ENCODE results near the gene GNAQ.

DNA sequence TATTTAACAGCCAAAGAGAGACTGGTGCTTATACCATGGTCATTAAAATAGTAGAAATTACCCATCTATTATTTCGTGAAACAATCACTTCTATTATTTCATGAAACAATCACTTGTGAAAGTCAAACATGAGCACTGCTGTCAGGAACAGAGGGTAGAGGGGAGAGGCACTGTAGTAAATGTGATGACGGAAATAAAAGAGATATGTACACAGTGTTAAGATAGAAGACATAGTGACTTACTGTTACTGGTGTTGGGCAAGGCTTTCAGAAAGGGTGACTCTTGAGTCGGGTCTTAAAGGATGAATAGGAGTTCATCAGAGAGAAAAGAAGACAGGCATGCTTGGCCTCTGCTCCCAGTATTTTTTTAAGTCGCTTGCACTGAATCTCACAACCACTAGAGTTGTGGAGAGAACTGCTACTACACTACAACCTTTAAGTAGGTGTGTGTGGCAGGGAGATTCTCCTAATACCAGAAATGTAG lies 220.9 kb downstream of the GNAQ start:
- TF ChIP-seq, protein P1, sequence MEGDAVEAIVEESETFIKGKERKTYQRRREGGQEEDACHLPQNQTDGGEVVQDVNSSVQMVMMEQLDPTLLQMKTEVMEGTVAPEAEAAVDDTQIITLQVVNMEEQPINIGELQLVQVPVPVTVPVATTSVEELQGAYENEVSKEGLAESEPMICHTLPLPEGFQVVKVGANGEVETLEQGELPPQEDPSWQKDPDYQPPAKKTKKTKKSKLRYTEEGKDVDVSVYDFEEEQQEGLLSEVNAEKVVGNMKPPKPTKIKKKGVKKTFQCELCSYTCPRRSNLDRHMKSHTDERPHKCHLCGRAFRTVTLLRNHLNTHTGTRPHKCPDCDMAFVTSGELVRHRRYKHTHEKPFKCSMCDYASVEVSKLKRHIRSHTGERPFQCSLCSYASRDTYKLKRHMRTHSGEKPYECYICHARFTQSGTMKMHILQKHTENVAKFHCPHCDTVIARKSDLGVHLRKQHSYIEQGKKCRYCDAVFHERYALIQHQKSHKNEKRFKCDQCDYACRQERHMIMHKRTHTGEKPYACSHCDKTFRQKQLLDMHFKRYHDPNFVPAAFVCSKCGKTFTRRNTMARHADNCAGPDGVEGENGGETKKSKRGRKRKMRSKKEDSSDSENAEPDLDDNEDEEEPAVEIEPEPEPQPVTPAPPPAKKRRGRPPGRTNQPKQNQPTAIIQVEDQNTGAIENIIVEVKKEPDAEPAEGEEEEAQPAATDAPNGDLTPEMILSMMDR (conservative IDR thresholded peaks at IDR 0.05 in 1 of 2, IDR thresholded peaks at IDR 0.05 in 1 of 2; ENCODE audit: extremely low read depth in 1 of 2, insufficient read depth in 1 of 2, low read depth in 1 of 2, low read length in 2 of 2), result no peak
- TF ChIP-seq EZH2 (IDR thresholded peaks at IDR 0.05; ENCODE audit: borderline replicate concordance, low read length), result no peak
